GM12874 (cell line): Measurements from ENCODE around the gene NTMT1.

Experiments used
- CTCF ChIP-seq: IDR thresholded peaks from 2 replicates; pipeline ENCODE4 v1.5.1; 2011; ENCODE audit warnings: low read depth, mild to moderate bottlenecking, control low read depth, low read length, moderate library complexity; ENCODE audit not compliant: insufficient read depth

NTMT1 gene

GRCh38 chr9:129637102-129637501 is 11.1 kb downstream of the NTMT1 start:
- no peak for TF ChIP-seq CTCF

GRCh38 chr9:129637673-129638439 is 11.9 kb downstream of the NTMT1 start:
- no peak for TF ChIP-seq CTCF

GRCh38 chr9:129639034-129639630 is 13.2 kb downstream of the NTMT1 start:
- TF ChIP-seq CTCF = no peak

- no peak for TF ChIP-seq CTCF
Observed at GRCh38 chr9:129639756-129640085, 13.8 kb downstream of the NTMT1 start.

GRCh38 chr9:129640086-129640870 is 14.3 kb downstream of the NTMT1 start:
- TF ChIP-seq CTCF = no peak

GRCh38 chr9:129640871-129641749 is 15.1 kb downstream of the NTMT1 start:
- no peak for TF ChIP-seq CTCF
